ENCODE measurements around the gene MT1X.
A peak's percentile ranks its signal among the peaks of the same experiment; 100 is the strongest.

MT1X gene

GRCh38 chr16:56681939-56682702, at the start of gene MT1X:
Gene MT1X, plus strand, starts transcription at chr16:56682470. Its CDS starts 71 bp downstream, at chr16:56682541.
- peak; percentile 75 to 81 (median 78) for DNase-seq (ENCODE audit: low read depth in 3 of 3)

- no peak for DNase-seq (ENCODE audit: low read depth in 3 of 3)
These were observed 49.4 kb upstream of the MT1X start for GRCh38 chr16:56632848-56633365.

GRCh38 chr16:56633535-56633934, 48.7 kb upstream of the MT1X start:
- no peak for DNase-seq (ENCODE audit: low read depth in 3 of 3)

GRCh38 chr16:56634715-56635440, 47.4 kb upstream of the MT1X start:
- no peak for DNase-seq (ENCODE audit: low read depth in 3 of 3)

GRCh38 chr16:56635441-56635967, 46.8 kb upstream of the MT1X start:
- DNase-seq (ENCODE audit: low read depth in 3 of 3): no peak

GRCh38 chr16:56636616-56637413, 45.5 kb upstream of the MT1X start:
- DNase-seq (ENCODE audit: low read depth in 3 of 3): no peak

- no peak for DNase-seq (ENCODE audit: low read depth in 3 of 3)
These were observed 44.2 kb upstream of the MT1X start, which contains the start of gene MT1A for GRCh38 chr16:56637814-56638750. Gene MT1A, plus strand, starts transcription at chr16:56638666. Its CDS starts 73 bp downstream, at chr16:56638739.

GRCh38 chr16:56639045-56639444, 43.2 kb upstream of the MT1X start:
- DNase-seq (ENCODE audit: low read depth in 3 of 3): no peak

GRCh38 chr16:56640076-56640475, 42.2 kb upstream of the MT1X start:
- no peak for DNase-seq (ENCODE audit: low read depth in 3 of 3)

GRCh38 chr16:56641166-56641565, 41.1 kb upstream of the MT1X start:
- no peak for DNase-seq (ENCODE audit: low read depth in 3 of 3)

GRCh38 chr16:56643080-56643778, 39.0 kb upstream of the MT1X start:
- peak in 2 of 3 experiments; percentile 37 to 40 for DNase-seq (ENCODE audit: low read depth in 3 of 3)

- DNase-seq (ENCODE audit: low read depth in 3 of 3): no peak
These were observed 38.4 kb upstream of the MT1X start for GRCh38 chr16:56643833-56644232.

GRCh38 chr16:56645311-56645710, 37.0 kb upstream of the MT1X start:
- no peak for DNase-seq (ENCODE audit: low read depth in 3 of 3)

- DNase-seq (ENCODE audit: low read depth in 3 of 3): no peak
These were observed 36.4 kb upstream of the MT1X start for GRCh38 chr16:56645838-56646237.

- DNase-seq (ENCODE audit: low read depth in 3 of 3): no peak
These were observed 34.4 kb upstream of the MT1X start for GRCh38 chr16:56647641-56648431.

- DNase-seq (ENCODE audit: low read depth in 3 of 3): no peak
These were observed 33.0 kb upstream of the MT1X start for GRCh38 chr16:56649271-56649670.

- DNase-seq (ENCODE audit: low read depth in 3 of 3): no peak
These were observed 32.5 kb upstream of the MT1X start for GRCh38 chr16:56649820-56650219.

- DNase-seq (ENCODE audit: low read depth in 3 of 3): no peak
These were observed 30.7 kb upstream of the MT1X start, which contains the start of gene MT1B for GRCh38 chr16:56651586-56651985. Gene MT1B, plus strand, starts transcription at chr16:56651886. Its CDS starts 68 bp downstream, at chr16:56651954.

- DNase-seq (ENCODE audit: low read depth in 3 of 3): no peak
These were observed 29.7 kb upstream of the MT1X start for GRCh38 chr16:56652600-56652999.
